NCI-H146 treated with DMSO at 0.1 percent for 48 hours (cell line): ENCODE data around the gene GATA2.

Experiments used
- DNase-seq: peaks from one replicate; lab custom pipeline; 2025; ENCODE audit not compliant: unreplicated experiment; lab: John Stamatoyannopoulos, UW

GATA2 gene

DNA sequence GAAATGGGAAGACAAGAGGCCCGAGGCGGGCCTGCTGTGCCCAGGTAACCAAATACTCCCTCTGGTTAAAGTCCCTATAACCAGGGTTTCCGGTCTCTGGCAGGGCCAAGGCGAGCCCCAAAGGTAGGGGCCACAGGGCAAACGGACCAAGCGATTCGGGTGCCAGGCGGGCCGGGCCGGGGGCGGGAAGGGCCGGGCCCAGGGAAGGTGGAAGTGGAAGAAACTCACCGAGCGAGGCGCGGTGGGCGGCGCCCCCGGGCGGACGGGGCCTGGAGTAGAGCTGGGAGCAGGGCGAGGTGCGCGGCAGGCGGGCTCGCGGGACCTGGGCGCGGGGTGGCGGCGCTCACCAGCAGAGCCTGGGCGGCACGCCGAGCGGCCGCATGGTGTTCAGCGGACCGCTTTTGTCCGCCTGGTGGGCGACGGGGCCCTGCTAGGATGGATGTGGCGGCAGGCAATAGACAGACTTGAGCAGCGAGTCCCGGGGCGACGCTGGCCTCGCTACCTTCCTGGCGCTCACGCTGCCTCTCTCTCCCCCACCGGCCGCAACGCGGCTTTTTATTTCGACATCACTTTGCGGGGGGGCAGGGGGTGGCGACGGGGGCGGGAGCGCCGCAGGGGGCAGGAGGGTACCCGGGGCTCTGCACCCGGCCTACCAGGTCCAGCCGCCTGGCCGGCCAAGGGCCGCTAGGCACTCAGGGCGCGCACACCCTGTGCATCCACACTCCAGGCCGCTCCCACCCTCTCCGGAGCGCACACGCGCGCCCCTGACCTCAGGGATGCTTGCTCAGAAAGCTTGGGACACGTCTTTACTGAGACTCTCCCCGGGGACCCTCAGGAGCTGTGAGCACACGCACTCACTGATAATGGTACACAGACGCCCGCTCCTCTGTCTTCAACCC lies at the start of gene GATA2:
TSS of gene GATA2 (minus strand) at position 531 of the 899 bp plus-strand sequence. CDS start 6,170 bp downstream, outside the sequence.
- peak; percentile 48 for DNase-seq

DNA sequence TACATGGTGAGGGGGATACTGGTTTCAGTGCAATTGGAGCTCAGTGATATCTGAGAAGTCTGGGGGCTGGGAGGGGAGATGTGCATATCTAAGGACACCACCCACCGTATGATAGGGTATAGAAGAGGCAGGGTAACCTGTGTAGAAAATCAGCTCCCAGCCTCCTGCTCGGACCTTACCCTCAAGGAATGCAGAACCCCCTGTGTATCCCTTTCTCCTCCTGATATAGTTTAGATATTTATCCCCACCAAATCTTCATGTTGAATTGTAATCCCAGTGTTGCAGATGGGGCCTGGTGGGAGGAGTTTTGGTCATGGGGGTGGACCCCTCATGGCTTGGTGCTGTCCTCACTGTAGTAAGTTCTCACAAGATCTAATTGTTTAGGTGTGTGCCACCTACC lies 48.2 kb upstream of the GATA2 start:
- no peak for DNase-seq

DNA sequence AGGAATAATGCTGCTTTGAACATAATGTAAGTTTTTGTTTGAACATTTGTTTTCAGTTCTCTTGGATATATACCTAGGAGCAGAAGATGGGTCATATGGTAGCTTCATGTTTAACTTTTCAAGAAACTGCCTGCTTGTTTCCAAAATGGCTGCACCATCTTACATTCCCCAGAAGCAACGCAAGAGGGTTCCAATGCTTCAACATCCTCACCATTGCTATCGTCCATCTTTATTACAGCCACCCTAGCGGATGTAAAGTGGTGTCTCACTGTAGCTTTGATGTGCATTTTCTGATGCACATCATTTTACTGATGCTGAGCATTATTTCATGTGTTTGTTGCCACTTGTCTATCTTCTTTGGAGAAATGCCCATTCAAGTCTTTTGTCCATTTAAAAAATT lies 46.4 kb upstream of the GATA2 start:
- DNase-seq: no peak

DNA sequence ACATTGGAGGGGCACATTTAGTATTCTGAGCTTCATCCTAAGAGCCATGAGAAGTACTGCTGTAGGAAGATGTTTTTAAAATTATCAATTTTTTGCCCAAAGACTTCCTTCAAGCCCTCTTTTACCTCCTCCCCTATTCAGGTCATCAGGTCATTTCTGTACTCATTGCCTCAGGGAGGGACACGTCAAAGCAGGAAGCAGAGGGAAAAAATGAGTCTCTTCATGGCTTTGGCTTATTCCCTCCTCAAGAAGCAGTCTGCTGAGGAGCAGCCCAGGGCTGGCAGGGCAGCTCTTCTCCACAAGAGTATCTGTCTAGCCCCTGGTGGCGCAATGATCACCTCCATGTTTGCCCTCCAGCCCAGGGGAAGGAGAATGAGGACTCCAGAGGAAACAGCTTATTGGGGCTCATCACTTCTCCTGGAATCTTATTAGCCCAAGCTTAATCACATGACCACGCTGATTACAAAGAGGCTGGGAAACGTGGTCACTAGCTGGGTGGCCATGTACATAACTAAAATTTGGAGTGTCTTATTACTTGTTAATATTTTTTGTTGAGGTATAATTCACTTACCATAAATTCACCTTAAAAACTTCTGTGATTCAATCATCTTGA lies 44.2 kb upstream of the GATA2 start:
- DNase-seq: no peak

DNA sequence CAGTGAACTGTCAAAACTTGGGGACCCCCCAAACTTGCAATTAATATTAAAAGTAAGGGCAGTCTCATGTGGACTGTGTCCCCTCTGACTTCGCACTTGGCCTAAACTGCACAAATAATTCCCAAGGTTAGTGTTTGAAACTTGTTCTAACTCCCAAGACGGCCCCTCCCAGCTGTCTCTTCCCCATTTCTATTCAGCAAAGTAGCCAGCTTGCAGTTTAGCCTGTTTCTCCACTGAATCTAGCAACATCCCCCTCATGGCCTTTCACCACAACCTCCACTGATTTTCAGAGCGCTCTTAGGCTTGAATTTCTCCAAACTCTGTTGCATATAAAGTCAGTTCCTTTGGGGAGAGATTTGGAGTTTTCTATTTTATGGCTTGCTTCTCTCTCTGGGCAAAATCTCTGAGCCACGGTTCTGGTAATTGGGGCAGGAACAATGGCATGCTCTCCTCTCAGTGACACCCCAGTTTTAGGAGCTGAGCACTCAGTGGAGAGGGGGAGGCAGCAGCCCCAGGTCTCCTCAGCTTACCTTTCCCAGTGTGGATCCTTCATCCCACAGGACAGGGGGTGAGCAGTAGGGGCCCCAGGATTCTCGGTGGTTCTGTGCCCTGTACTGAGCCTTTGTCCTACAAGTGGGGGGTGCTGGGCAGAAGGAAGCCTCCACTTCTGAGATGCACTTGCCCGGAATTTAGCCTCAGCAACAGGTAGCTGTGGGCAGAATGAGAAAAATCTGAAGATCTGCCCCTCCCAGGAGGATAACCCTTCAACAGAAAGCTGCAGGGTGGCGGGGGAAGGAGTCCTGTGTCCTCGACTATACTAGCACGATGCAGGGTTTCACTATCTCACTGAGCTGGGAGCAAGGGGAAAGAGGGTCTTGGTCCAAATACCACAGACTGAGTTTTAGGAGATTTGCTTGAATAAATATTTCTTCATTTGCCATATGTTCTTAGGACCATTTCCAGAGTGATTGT lies 39.3 kb upstream of the GATA2 start:
- no peak for DNase-seq

DNA sequence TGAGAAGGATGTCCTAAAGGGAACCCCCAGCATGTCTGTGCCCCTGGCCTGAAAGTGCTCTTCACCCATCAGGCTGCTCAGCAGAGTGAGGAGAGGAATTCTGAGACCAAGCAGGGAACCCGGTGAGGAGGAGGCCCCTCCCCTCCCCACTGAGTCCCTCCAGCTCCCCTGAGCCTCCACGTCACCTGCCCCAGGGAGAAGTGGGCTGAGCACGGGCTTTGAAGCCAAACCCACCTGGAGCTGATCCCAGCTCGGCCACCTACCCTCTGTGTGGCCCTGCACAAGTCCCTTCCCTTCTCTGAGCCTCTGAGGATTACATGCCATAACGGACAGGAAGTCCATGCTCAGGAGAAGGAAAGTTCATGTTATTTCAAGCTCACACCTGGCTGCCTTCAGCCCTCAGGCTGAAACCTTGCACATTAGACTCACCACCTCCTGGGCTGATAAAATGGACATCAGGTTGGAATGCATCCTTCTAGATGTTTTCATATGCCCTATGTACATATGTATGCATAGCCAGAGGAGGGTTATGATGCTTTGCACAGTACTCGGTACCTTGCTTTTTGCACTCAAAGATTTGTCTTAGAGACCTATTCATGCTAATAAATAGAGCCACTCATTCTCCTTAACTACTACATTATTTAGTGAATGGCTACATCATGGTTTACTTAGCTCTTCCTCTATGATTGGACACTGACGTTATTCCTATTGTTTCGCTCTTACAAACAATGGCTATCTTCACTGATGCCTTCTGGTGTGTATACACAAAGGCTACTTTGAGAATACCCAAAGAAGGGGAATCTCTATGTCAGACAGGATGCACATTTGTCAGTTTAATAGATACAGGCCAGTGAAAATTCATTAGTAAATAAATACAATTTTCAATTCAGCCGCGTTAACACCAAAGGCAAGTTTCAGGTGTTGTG lies 31.6 kb upstream of the GATA2 start:
- peak; percentile 51 for DNase-seq

DNA sequence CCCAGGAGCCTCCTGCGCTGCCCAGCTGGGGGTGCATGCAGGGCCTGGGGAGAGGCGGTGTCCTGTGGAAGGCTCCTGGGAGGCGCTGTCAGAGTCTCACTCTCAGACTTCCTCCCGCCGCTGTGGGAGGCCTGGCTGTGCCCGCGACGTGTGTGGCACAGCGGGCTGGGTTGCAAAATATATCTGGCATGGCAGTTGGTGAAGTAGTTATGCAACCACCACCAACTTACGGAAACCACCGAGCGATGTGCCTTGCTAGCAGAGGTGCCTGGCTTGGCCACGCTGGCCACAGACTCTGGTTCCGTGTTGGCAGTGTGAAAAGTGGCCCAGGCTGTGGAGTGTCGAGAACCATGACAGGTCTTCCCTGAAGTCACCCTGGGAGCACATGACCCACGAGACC lies 30.6 kb upstream of the GATA2 start:
- no peak for DNase-seq

DNA sequence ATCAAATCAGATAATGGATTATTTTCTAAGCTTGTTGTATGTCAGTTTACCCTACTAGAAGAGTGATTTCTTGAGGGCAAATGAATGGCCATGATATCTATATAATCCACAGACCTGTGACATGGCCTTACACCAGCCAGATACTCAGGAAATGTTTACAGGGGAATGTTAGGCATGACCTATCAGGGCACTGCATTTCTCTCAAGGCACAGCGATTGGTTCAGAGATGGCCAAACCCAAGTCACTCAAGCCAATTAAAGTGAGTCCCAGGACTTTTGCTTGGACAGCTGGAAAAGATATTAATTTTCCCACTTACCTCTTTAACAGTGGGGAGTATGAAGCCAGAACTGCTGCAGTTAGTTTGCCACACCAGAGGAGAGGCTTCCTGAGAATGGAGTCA lies 28.7 kb upstream of the GATA2 start:
- DNase-seq: peak; percentile 20

DNA sequence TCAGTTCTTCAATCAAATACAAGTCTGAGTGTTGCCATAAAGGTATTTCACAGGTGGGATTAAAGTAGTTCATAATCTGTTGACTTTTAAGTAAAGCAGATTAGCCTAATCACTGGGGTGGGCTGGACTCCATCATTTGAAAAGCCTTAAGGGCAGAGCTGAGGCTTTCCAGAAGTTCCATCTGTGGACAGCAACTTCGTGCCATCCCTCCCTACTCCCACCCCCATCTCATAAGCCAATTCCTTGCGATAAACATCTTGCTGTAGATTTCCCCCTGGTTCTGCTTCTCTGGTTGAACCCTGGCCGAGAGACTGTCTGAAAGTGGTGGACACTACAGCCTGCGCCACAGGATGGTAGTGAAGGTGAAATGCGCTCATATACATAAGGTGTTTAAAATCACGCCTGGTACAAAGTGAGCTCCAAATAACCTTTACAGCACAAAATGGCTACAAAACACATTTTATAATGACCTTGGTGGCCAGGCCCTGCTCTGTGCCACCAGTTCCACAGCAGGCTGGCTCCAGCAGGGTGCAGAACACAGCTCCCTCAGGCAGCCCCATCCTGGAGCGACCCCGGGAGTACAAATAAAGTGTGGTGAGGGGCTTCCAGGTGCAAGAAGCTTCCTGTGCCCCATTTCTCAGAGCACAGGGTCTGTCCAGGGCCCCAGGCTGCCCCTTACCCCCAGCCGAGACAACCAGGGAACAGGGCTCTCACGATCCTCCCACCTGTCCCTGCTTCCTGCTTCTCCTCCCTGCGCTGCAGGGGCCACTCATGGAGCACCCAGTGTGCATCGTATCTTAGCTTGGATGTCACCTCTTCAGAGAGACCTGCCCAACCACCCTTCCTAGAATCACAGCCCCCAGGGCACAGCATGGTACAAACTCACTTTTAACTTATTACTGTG lies 25.8 kb upstream of the GATA2 start:
- DNase-seq: no peak

DNA sequence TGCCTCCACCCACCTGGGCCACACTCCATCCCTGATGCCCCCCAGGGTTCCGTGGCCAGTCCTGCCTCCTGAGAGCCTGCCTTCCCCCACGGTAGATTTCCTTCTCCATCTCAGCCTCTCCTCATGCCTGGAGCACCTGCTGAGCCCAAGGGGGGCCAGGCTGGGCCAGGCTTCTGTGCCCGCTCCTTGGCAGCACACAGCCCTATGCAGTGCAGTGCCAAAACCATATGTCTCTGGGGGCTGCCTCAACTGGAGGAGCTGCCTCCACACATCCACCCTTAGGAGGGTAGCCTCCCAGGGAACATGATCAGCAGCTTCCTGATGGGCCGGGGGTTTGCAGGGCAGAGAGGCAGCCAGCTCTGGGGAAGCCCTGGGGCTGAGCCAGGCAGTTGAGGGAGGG lies 24.6 kb upstream of the GATA2 start:
- no peak for DNase-seq

DNA sequence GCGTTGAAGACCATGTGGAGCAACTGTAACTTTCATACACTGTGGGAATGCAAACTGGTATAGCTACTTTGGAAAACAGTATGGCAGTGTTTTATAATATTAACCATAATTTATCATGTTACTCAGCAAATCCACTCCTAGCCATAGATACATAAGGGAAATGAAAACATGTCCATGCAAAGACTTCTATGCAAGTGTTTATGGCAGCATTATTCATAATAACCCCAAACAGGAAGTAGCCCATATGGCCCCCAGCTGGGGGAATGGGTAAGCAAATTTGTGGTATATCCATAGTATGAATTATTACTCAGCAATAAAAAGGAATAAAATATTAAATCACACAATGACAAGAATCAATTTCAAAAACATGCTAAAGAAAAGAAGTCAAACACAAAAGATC lies 23.0 kb upstream of the GATA2 start:
- no peak for DNase-seq

DNA sequence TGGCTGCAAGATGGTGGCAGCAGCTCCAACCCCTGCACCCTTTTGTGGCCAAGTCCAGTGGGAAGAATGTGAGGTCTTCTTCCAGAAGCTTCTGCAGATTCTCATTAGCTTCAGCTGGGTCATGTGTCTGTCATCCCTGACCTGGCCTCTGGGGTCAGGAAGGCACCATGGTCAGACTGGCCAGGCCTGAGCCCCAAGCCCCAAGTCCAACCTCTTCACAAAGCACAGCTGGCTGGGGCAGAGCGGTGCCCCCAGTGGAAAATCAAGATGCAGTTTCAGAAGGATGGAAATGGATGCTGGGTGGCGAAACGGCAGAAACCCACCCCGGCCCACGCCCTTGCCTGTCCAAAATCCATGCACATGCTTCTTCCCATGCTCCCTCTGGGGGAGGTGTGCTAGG lies 15.9 kb upstream of the GATA2 start:
- DNase-seq: no peak

DNA sequence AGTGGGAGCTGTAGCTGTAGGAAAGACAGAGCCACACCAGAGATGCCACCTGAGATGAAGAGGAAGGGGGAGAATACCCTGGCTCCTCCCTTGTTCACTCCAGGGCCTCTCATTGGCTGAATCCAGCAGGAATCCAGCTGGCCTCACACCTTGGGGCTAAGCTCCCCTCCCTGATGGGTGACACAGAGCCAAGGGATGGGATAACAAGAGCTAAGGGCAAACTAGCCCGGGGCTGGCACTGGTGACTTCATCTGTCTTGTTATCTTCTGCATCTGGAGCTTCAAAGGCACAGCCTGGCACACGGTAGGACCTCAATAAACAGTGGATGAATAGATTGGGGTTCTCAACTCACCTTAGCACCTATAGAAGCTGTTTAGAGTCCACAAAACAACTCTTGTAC lies 13.8 kb upstream of the GATA2 start:
- DNase-seq: no peak

DNA sequence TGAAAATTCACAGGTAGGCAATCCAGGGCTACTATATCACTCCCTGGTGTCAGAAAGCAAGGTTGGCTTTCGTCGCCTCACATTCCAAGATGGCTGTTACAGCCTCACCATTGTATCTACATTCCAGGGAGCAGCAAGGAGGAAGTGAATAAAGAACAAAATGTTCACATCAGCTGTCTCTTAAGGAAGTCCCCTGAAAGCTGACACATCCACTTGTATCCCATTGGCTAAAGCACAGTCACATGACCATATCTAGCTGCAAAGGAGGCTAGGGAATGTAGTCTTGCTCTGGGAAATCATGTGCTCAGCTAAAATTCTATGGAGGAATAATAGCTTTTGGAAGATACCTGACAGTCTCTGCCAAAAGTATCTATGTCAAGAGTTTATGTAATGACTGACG lies 12.8 kb upstream of the GATA2 start:
- DNase-seq: no peak

DNA sequence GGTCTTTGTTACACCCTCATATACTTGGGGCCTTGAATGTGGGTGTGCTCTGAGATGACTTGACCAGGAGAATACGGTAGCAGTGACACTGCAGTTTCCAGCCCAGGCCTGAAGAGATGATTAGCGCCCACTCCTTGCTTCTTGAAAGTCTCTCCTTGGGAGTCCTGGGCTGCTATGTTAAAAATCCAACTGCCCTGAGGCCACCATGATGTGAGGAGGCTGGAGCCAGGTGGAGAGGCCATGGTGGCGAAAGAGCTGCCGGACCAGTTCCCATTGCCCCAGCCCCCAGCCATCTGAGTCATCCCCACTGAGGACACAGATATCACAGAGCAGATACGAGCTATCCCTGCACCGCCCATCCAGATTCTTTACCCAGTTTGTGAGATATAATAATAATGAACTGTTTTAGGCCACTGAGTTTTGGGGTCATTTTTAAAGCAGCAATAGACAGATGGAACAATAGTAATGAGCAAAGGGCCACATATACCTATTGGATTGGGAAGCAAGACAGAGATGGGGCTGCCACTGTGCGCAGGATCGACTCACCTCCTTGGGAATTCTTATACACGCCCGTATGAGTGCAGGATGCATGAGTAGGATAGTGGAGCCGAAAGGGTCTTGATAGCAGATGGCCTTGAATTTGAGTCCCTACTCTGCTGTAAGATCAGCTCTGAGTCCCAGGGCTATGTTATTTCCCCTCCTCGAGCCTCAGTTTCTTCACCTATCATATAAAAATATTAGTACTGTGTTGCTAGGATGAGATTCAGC lies 12.1 kb upstream of the GATA2 start:
- no peak for DNase-seq

DNA sequence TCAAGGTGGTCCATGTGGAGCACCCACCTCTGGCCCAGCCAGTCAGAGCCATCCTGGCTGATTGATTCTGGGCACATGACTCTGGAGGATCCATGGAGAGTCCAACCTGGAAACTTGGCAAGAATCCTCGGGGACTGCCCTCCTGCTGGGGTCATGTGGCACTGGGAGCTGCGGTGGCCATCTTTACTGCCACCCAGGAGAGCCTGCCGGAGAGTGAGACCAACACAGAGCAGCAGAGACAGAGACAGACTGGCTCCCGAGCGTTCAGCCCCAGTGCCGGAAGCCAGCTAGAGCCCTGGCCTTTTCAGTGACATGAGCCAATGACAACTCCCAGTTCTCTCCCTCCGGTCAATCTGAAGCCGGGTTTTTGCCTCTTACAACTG lies 11.5 kb upstream of the GATA2 start:
- no peak for DNase-seq

DNA sequence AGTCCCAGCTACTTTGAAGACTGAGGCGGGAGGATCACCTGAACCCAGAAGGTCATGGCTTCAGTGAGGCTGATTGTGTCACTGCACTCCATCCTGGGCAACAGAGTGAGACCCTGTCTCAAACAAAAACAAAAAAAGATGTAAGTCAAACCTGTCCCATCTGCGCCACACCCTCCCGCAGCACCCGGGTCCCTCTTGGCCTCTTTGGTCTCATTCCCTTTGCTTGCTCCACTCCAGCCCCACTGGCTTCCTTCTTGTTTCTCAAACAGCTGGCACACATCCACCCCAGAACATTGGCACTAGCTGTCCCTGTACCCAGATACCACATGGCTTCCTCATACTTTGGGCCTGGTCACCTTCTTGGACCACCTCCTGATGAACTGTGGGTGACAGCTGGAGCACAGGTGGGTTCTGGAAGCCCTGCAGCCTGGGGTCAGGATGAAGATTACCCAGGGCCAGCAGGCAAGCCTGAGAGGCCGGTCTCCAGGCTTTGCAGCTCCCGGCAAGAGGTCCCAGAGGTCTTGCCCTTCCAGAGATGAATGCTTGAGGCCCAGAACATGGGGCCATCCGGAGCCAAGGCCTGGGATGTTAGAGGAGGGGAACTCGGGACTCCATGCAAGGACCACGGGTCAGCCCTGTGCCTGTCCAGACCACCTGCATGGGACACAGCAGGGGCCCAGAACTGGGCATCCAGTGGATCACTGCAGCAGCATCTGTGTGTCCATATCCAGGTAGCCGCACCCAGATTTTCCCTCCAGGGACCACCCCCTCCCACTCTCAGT lies 10.9 kb upstream of the GATA2 start:
- no peak for DNase-seq

DNA sequence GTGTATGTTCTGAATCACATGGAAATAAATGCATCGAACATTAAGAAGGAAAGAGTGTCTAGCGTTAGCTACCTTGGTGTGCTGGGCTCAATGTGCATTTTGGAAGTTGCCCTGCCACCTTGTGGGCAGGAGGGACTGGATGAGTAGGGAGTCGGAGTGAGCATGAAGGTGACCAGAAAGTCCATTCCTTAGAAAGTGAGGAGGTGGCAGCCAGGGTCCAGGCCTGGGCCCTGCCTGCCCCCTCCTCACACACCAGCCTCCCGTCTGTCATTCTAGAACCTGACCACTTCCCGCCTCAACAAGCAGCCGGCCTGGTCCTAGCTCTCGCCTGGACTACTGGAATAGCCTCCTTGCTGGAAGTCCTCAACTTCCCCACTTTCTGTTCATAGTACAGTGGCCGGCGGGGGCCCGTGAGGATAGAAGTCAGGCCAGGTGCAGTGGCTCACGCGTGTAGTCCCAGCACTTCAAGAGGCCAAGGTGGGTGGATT lies 10.2 kb upstream of the GATA2 start:
- no peak for DNase-seq
